ENCODE results near the gene MESP2. TPM values are rescaled to one million over a fixed set of nuclear protein-coding genes. Genes with fewer than 3 reads are reported as not detected.

MESP2 gene
- total RNA-seq, 2 experiments from 2014 or later, result not detected

GRCh38 chr15:89805241-89806209 is 29.4 kb downstream of the MESP2 start:
- POLR2A ChIA-PET, result no interaction called here
- H3K4me1 Mint-ChIP-seq (ENCODE audit: low read depth), result no peaks in the 10 kb centered on the region
- H3K4me3 ChIP-seq (ENCODE audit: low read length), result no peak overlapping the region

GRCh38 chr15:89806210-89806558 is 30.1 kb downstream of the MESP2 start:
- ChIA-PET POLR2A (no interaction called here), CTCF (no interaction called here)
- Histone ChIP-seq H3K27me3 (ENCODE audit: control insufficient read depth in 1 of 2, insufficient read depth in 2 of 2, low read length in 2 of 2) (peaks cover 0 to 2% of the 10 kb centered on the region in 2 experiments), H3K4me3 (ENCODE audit: low read length) (no peak overlapping the region), H3K4me1 (ENCODE audit: insufficient read depth, low read length) (no peaks in the 10 kb centered on the region), H3K27ac (ENCODE audit: low read depth in 1 of 2, low read length in 2 of 2) (no peak overlapping the region), H3K36me3 (ENCODE audit: insufficient read depth, low read length) (no peaks in the 10 kb centered on the region), H3K9me3 (ENCODE audit: control insufficient read depth in 1 of 2, insufficient read depth in 1 of 2, low read length in 2 of 2) (no peaks in the 10 kb centered on the region)
- TF ChIP-seq, protein P1, sequence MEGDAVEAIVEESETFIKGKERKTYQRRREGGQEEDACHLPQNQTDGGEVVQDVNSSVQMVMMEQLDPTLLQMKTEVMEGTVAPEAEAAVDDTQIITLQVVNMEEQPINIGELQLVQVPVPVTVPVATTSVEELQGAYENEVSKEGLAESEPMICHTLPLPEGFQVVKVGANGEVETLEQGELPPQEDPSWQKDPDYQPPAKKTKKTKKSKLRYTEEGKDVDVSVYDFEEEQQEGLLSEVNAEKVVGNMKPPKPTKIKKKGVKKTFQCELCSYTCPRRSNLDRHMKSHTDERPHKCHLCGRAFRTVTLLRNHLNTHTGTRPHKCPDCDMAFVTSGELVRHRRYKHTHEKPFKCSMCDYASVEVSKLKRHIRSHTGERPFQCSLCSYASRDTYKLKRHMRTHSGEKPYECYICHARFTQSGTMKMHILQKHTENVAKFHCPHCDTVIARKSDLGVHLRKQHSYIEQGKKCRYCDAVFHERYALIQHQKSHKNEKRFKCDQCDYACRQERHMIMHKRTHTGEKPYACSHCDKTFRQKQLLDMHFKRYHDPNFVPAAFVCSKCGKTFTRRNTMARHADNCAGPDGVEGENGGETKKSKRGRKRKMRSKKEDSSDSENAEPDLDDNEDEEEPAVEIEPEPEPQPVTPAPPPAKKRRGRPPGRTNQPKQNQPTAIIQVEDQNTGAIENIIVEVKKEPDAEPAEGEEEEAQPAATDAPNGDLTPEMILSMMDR (IDR thresholded peaks at IDR 0.05), result no peak
- no peaks in the 10 kb centered on the region for H3K4me1 Mint-ChIP-seq (ENCODE audit: low read depth)
- intact Hi-C loops (cut with DNase I, micrococcal nuclease), result no loop called here
- ATAC-seq (ENCODE audit: poor library complexity) (no peak), DNase-seq (no peak)
- H3K9me3 Mint-ChIP-seq, result no peaks in the 10 kb centered on the region
- peaks cover 8% of the 10 kb centered on the region for H3K27me3 Mint-ChIP-seq
- H3K36me3 Mint-ChIP-seq (ENCODE audit: low read depth), result no peaks in the 10 kb centered on the region
- no peak overlapping the region for H3K4me3 Mint-ChIP-seq
- H3K27ac Mint-ChIP-seq, result no peak overlapping the region

More at GRCh38 chr15:89805241-89806209, 29.4 kb downstream of the MESP2 start:
- Mint-ChIP-seq H3K4me3 (no peak overlapping the region), H3K36me3 (ENCODE audit: low read depth) (no peaks in the 10 kb centered on the region), H3K27me3 (peaks cover 11% of the 10 kb centered on the region), H3K27ac (no peak overlapping the region), H3K9me3 (no peaks in the 10 kb centered on the region)
- H3K9me3 ChIP-seq (ENCODE audit: control insufficient read depth in 1 of 2, insufficient read depth in 1 of 2, low read length in 2 of 2), result no peaks in the 10 kb centered on the region
- intact Hi-C loops (cut with DNase I, micrococcal nuclease), result no loop called here
- CTCF ChIA-PET, result no interaction called here
- H3K27ac ChIP-seq (ENCODE audit: low read depth in 1 of 2, low read length in 2 of 2), result no peak overlapping the region
- no peak for DNase-seq
- TF ChIP-seq, protein P1 (IDR thresholded peaks at IDR 0.05), result no peak
- H3K36me3 ChIP-seq (ENCODE audit: insufficient read depth, low read length), result no peaks in the 10 kb centered on the region
- no peak for ATAC-seq (ENCODE audit: poor library complexity)
- H3K27me3 ChIP-seq (ENCODE audit: control insufficient read depth in 1 of 2, insufficient read depth in 2 of 2, low read length in 2 of 2), result peaks cover 0 to 2% of the 10 kb centered on the region in 2 experiments
- H3K4me1 ChIP-seq (ENCODE audit: insufficient read depth, low read length), result no peaks in the 10 kb centered on the region

DNA sequence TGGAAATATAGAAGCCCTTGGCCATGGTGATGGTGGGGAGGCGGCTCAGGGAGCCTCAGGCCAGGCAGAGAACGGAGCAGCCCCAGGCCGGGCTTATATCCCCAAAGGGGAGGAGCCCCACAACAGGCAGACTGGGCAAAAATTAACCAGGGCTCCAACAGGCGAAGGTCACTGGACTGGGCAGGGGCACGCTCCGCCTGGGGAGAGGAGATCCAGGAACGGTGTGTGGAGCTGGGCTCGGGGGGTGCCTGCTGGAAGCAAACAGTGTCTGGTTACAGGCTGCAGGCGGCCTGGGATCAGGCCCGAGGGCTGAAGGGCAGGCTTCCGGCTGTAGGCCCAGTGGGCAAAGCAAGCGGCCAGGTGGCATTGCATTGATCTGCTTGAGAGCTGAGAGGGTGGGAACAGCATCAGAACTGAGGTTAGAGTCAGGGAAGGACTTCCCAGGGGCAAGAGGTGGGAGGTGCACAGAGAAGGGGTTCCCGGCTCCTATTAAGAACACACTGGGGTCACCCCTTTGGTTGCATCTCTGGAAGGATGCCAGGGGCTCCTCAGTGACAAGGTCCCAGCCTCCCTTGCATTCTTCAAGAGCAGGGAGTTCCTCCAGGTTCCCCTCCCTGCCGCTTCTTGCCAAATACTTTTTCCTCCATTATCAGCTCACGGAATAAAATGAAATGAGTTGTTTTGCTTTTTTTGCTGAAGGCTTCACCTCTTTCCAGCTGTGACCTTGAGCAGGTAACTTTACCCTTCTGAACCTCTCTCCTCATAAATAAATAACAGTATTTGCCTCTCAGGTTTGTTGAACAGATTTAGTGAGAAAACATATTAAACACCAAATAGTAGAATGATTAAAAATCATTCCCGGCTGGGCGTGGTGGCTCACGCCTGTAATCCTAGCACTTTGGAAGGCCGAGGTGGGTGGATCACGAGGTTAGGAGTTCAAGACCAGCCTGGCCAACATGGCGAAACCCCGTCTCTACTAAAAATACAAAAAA is 30.7 kb downstream of the MESP2 start:
- peaks cover 0 to 2% of the 10 kb centered on the region in 2 experiments for H3K27me3 ChIP-seq (ENCODE audit: control insufficient read depth in 1 of 2, insufficient read depth in 2 of 2, low read length in 2 of 2)
- POLR2A ChIA-PET, result no interaction called here
- no peak overlapping the region for H3K27ac Mint-ChIP-seq
- intact Hi-C loops (cut with DNase I, micrococcal nuclease), result no loop called here
- DNase-seq, result no peak
- H3K4me3 Mint-ChIP-seq, result no peak overlapping the region
- H3K4me1 Mint-ChIP-seq (ENCODE audit: low read depth), result no peaks in the 10 kb centered on the region
- no peaks in the 10 kb centered on the region for H3K9me3 ChIP-seq (ENCODE audit: control insufficient read depth in 1 of 2, insufficient read depth in 1 of 2, low read length in 2 of 2)
- peaks cover 9% of the 10 kb centered on the region for H3K27me3 Mint-ChIP-seq
- H3K27ac ChIP-seq (ENCODE audit: low read depth in 1 of 2, low read length in 2 of 2), result no peak overlapping the region
- CTCF ChIA-PET, result no interaction called here
- H3K36me3 Mint-ChIP-seq (ENCODE audit: low read depth), result no peaks in the 10 kb centered on the region
- no peaks in the 10 kb centered on the region for H3K4me1 ChIP-seq (ENCODE audit: insufficient read depth, low read length)
- H3K36me3 ChIP-seq (ENCODE audit: insufficient read depth, low read length), result no peaks in the 10 kb centered on the region
- H3K4me3 ChIP-seq (ENCODE audit: low read length), result no peak overlapping the region
- TF ChIP-seq, protein P1 (IDR thresholded peaks at IDR 0.05), result no peak
- H3K9me3 Mint-ChIP-seq, result no peaks in the 10 kb centered on the region
- no peak for ATAC-seq (ENCODE audit: poor library complexity)
